NK-92 treated with Interleukin-12 subunit alpha and Interleukin-12 subunit beta, amount 100 ng/mL, for 24 hours (cell line): ENCODE results near the gene ATP10D.
"Not testable (repeated sequence)": the region's sequence is repeated elsewhere in the genome, so short reads cannot be mapped to it uniquely, and the experiment has no call there.

Experiments
- DNase-seq: peaks from one replicate; lab custom pipeline; 2025; lab: John Stamatoyannopoulos, UW

The ATP10D gene

DNA sequence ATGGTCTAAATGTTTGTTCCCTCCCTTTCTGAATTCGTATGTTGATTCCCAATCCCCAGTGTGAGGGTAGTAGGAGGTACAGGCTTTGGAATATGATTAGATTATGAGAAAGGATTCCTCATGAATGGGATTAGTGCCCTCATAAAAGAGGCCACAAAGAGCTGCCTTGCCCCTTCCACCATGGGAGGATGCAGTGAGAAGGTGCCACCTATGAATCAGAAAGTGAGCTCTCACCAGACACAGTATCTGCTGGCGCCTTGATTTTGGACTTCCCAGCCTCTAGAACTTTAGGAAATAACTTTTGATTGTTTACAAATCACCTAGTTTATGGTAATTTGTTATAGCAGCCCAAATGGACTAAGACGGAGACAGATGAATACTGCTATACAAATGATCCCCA lies 3.6 kb downstream of the ATP10D start:
- DNase-seq: no peak

GRCh38 chr4:47490550-47490949 lies 5.5 kb downstream of the ATP10D start:
- DNase-seq: no peak

DNA sequence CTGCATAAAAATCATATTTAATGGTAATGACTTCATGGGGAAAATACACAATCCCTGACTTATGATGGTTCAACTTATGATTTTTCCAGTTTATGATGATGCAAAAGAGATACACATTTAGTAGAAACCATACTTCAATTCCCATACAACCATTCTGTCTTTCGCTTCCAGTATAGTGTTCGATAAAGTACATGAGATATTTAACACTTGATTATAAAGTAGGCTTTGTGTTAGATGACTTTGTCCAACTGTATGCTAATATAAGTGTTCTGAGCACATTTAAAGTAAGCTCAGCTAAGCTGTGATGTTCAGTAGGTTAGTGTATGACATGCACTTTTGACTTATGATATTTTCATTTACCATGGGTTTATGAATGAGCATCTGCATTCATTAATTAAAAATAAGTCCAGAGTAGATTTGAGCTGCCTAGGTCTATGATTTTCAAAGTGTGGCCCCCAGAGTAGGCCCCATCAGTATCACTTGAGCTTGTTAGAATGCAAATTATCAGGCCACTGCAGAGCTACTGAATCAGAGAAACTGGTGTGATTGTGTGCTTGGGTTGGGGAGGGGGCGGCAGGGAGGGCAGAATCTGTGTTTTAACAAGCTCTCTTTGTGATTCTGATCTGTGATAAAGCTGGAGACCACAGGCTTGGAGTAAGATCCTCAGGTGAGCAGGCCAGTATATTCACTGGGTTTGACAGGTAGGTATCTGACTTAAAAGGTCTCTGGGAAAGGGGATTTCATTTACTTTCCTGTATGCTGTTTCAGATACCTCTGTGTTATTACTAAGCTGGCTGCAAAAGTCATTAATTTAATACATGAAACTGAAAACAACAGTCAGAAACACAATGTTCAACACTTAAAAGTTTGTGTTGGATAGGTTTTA lies 8.4 kb downstream of the ATP10D start:
- DNase-seq: no peak

DNA sequence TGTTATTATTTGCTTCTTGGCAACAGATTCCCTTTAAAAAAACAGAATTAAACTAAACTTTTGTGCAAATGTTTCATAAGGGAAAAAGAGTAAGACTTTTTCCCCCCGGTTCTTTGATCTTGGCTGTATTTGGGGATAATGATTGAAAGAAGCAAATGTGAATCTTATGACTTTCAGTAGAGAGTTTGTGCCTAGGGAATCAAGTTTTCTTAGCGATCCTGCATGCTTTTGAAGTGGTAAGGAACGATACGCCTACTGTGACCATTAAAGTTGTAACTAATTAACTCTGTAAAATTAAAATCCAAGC lies 9.0 kb downstream of the ATP10D start:
- no peak for DNase-seq

- no peak for DNase-seq
These were observed 13.8 kb downstream of the ATP10D start for GRCh38 chr4:47498899-47499298.

GRCh38 chr4:47499700-47500099 lies 14.6 kb downstream of the ATP10D start:
- no peak for DNase-seq

DNA sequence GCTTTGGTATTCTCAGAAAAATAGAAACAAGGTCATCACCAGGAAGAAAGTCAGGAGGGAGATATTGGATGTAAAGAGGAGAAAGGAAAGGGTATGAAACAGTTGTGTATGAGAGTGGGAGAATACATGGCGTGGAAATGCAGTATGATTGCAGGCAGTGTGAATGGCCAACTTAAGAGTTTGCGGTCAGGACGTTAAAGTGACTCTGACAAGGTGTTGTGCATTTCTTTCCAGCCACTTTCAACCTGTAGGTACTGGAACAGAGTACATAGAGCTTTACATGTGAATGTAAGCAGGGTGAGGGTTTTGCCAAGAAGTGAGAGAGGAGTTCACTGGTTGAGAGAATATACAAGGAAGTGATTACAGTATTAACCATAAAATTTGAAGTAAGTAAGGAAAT lies 15.7 kb downstream of the ATP10D start:
- DNase-seq: no peak

GRCh38 chr4:47505147-47505546 lies 20.1 kb downstream of the ATP10D start:
- DNase-seq: no peak

DNA sequence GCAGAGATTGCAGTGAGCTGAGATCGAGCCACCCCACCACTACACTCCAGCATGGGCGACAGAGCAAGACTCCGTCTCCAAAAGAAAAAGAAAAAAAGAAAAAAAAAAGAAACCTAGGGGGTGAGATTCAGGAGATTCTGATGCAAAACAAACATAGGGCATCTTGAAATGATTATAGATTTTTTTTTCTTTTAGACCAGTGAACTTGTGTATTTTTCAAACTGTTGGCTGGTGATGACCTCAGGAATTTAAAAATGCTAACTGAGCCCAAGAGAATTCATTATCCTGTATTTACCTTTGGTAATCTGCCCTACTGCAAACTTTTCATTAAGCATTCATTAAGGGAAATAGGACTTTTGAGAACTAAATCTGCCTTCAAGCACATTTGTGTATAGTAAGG lies 20.6 kb downstream of the ATP10D start:
- DNase-seq: no peak

DNA sequence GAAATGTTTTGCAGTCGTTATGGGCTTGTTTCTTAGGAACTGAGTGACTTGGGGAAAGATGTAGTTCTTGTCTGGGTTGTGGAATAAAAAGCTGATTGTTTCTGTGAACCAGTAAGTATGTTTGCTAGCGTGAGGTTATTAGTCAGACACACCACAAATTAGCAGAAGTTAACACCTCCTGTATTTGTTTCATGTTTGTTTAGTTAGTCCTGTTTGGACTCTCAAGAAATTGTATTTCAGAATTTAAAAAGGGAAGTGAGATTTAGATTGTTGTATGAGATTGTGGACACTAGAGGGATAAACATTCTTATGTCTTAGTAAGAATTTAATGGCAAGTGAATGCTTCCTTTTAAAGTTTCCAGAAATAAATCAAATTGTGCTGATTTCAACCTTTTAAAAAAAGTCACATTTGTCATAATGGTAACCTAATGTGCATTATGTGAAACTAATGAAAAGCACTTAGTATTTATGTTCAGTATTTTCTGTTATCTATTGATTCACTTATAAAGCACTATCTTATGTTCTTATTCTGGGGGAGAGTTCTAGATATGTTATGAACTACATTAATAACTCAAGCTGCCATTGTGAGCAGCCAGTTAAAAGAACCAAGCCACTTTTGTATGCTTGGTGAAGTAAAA lies 25.6 kb downstream of the ATP10D start:
- DNase-seq: no peak

DNA sequence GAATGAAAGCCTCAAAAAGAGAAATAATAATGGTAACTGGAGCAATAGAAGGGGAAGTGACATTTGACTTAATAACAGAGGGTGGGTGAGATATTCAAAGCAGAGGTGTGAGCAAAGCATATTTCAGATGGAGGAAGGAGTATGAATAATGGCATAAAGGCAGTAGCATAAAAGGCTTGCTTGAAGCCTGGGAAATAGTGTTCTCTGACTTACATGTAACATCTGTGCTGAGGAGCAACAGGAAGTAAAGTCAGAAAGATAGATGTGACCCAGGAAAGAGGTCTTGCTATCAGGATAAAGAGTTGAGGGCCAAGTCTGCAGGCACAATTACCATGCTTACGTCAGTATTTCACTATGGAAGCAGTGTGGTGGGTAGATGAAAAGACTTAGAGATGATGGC lies 28.4 kb downstream of the ATP10D start:
- DNase-seq: no peak

GRCh38 chr4:47519239-47519883 lies 34.3 kb downstream of the ATP10D start:
- no peak for DNase-seq

DNA sequence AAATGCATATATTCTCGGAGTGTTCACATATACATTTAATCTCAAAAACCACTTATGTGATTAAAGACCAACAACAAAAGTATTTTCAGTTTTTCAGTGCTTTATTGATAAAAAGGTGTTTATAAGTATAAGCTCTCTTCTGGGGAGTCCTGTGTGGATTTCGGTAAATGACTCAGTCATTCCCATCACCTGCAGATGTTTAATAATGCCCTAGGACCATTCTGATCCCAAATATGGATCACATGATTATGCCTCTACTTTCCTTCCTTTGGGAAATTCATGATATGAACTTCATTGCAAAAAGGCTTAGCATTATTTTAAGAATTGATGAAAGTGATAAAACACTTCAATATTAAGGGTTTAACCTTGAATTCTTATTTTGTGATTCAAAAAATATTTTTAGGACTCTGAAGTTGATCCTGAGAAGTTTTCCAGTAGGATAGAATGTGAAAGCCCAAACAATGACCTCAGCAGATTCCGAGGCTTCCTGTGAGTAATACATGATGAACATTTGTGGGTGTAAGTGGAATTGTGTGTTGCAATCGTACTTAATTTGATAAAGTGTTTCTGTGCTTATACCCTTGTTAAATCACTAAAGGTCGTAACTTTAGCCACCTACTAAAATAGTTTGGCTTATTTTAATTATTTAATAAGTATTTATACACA lies 40.2 kb downstream of the ATP10D start:
- no peak for DNase-seq

DNA sequence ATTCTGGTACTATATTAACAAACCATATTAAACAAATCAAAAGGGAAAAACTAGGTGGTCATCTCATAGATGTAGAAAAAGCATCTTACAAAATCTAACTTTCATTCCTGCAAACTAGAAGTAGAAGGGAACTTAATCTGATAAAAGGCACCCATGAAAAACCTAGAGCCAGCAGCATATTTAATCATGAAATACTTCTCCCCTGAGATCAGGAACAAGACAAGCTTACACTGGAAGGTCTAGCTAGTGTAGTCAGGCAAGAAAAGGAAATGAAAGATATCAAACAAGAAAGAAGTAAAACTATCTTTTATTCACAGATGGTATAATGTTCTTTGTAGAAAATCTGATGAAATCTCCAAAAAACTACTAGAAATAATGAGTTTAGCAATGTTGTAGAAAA lies 41.2 kb downstream of the ATP10D start:
- no peak for DNase-seq

GRCh38 chr4:47528646-47529045 lies 43.6 kb downstream of the ATP10D start:
- not testable (repeated sequence) for DNase-seq

DNA sequence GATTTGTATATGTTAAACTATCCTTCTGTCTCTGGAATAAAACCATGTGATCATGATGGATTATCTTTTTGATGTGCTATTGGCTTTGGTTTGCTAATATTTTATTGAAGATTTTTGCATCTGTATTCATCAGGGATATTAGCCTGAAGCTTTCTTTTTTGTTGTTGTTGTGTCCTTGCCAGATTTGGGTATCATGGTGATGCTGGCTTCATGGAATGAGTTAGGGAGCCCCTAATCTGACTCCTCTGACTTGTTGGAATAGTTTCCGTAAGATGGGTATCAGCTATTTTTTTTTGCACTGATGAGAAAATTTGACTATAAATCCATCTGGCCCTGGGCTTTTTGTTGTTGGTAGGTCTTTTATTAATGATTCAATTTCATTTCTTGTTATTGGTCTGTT lies 45.7 kb downstream of the ATP10D start:
- DNase-seq: no peak

GRCh38 chr4:47531241-47531953 lies 46.3 kb downstream of the ATP10D start:
- DNase-seq: peak; percentile 51

GRCh38 chr4:47531954-47532321 lies 46.9 kb downstream of the ATP10D start:
- no peak for DNase-seq

- DNase-seq: no peak
These were observed 47.6 kb downstream of the ATP10D start for GRCh38 chr4:47532658-47533057.

DNA sequence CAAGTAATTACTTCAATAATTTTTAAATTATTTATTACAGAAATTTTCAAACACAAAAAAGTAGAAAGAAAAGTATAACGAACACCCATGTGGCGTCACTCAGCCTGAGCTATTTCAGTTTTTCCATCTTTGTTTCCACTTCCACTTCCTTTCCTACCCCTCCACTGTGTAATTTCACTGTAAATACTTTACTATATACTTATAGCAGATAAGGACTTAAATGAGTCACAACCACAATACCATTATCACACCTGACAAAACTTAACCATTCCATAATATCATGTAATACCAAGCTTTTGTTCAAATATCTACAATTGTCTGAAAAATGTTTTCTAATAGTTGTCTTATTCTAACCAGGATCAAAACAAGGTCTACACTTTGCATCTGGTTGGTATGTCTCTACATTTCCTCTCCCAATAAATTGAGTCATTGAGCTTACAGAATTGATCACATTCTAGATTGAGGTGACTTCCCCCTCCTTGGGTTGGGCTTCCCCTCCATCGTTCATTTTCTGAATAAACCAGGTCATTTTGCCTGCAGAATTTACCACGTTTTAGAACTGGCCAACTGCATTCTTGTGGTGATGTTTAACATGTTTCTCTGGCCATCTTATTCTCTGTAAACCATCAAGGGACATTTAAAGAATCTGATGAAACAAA lies 48.7 kb downstream of the ATP10D start:
- DNase-seq: no peak

GRCh38 chr4:47534772-47535171 lies 49.7 kb downstream of the ATP10D start:
- no peak for DNase-seq
